Activated T-cell treated with anti-CD3 and anti-CD28 coated beads, Interleukin-2, amount 50 U/mL, for 24 hours (primary cell): Measurements from ENCODE around the gene ZNF248.
"Not testable (repeated sequence)": the region's sequence is repeated elsewhere in the genome, so short reads cannot be mapped to it uniquely, and the experiment has no call there.

Experiments
- DNase-seq: peaks from one replicate; pipeline ENCODE4 v3.0.0-alpha.2; 2020
- H3K27ac Mint-ChIP-seq: 2 replicates; pipeline ENCODE4 v1.8.0; 2020; ENCODE audit warnings: mild to moderate bottlenecking, mixed read lengths
- H3K27me3 Mint-ChIP-seq: 2 replicates; pipeline ENCODE4 v1.8.0; 2020; ENCODE audit warnings: mixed read lengths
- H3K36me3 Mint-ChIP-seq: 2 replicates; pipeline ENCODE4 v1.8.0; 2020; ENCODE audit warnings: low read depth, mixed read lengths
- H3K4me1 Mint-ChIP-seq: 2 replicates; pipeline ENCODE4 v1.8.0; 2020; ENCODE audit warnings: low read depth, mixed read lengths
- H3K4me3 Mint-ChIP-seq: 2 replicates; pipeline ENCODE4 v1.8.0; 2020; ENCODE audit warnings: mild to moderate bottlenecking, moderate library complexity, mixed read lengths
- H3K9me3 Mint-ChIP-seq: 2 replicates; pipeline ENCODE4 v1.8.0; 2020; ENCODE audit warnings: mixed read lengths

Gene ZNF248

DNA sequence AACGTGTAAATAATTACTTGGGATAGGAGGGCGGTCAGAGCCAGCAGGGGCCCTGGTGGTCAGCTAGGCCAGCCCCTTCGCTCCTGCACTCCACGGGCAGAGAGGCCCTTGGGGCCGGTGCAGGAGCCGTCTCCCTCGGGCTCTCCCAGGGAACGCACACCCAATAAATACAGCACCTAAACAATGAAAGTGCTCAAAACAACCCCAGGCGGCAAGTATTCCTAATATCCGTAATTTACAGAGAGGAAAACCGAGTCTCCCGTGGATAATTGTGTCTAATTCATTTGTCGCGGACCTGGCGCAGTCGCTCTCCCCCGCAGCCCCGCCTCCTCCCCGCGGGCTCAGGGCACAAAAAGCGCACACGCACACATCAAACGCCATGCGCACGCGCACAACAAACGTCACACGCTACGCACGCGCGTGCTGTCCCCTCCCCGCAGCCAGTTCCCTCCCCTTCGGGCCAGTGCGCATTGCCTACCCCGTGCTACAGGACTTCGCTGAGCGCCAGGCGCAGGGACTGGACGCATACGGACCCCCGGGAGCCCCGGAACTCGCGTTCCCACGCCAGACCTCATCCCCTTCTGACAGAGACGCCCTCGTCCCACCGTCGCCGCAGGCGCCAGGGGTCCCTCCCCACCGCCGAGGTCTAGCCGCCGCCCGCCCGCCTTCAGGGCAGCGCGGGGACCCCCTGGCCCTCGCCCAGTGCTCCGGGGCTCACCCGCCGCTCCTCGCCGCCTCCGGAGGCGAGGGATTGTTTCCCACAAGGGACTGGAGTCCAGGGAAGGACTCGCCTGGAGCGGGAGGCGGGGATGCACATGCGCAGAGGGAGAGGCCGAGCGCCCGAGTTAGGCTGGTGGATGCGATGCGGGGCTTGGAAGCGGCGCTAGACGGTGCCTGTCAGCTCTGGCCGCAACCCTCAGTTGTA is at the start of gene ZNF248:
Gene ZNF248, minus strand, starts transcription at position 324 of the 925 bp plus-strand sequence. CDS start 1,300 bp downstream, outside the sequence.
- H3K36me3 Mint-ChIP-seq: peaks cover 35% of the 10 kb centered on the region

GRCh38 chr10:37906382-37906781 is 49.0 kb upstream of the ZNF248 start:
- H3K27me3 Mint-ChIP-seq: no peaks in the 10 kb centered on the region
- H3K4me1 Mint-ChIP-seq: no peaks in the 10 kb centered on the region
- H3K4me3 Mint-ChIP-seq: no peak overlapping the region
- peaks cover 14% of the 10 kb centered on the region for H3K9me3 Mint-ChIP-seq
- H3K36me3 Mint-ChIP-seq: no peaks in the 10 kb centered on the region
- no peak for DNase-seq
- no peak overlapping the region for H3K27ac Mint-ChIP-seq

More for the DNA sequence above, at the start of gene ZNF248:
- no peaks in the 10 kb centered on the region for H3K27me3 Mint-ChIP-seq
- no peaks in the 10 kb centered on the region for H3K9me3 Mint-ChIP-seq
- peak within 1 kb of the TSS; percentile 89 for H3K4me3 Mint-ChIP-seq
- H3K27ac Mint-ChIP-seq: peak within 1 kb of the TSS; percentile 97
- H3K4me1 Mint-ChIP-seq: peaks cover 37% of the 10 kb centered on the region
- peak; percentile 95 for DNase-seq

DNA sequence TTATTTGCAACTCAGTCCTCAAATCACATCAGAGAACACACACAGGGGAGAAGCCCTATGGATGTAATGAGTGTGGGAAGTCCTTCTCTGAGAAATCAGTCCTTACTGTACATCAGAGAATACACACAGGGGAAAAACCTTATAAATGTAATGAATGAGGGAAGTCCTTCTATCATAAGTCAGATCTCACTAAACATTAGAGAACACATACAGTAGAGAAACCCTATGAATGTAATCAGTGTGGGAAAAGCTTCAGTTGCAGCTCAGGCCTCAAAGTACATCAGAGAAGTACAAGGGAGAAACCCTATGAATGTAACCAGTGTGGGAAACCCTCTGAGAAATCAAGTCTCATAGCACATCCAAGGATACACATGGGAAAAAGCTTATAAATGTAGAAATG is 39.0 kb upstream of the ZNF248 start:
- no peaks in the 10 kb centered on the region for H3K4me1 Mint-ChIP-seq
- peaks cover 12% of the 10 kb centered on the region for H3K36me3 Mint-ChIP-seq
- peaks cover 29% of the 10 kb centered on the region for H3K9me3 Mint-ChIP-seq
- no peak overlapping the region for H3K27ac Mint-ChIP-seq
- no peaks in the 10 kb centered on the region for H3K27me3 Mint-ChIP-seq
- no peak overlapping the region for H3K4me3 Mint-ChIP-seq
- no peak for DNase-seq

DNA sequence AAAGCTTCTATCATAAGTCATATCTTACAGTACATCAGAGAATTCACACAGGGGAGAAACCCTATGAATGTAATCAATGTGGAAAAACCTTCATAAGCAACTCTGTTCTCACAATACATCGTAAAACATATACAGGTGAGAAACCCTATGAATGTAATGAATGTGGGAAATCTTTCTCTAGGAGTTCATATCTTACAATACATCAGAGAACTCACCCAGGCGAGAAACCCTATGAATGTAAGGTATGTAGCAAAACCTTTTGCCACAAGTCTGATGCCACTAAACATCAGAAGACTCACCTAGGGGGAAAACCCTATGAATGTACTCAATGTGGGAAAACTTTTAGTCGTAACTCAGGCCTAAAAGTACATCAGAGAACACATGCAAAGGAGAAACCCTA is 38.3 kb upstream of the ZNF248 start:
- no peak overlapping the region for H3K27ac Mint-ChIP-seq
- H3K4me1 Mint-ChIP-seq: no peaks in the 10 kb centered on the region
- no peaks in the 10 kb centered on the region for H3K27me3 Mint-ChIP-seq
- H3K36me3 Mint-ChIP-seq: peaks cover 12% of the 10 kb centered on the region
- no peak overlapping the region for H3K4me3 Mint-ChIP-seq
- peaks cover 35% of the 10 kb centered on the region for H3K9me3 Mint-ChIP-seq
- no peak for DNase-seq

GRCh38 chr10:37885850-37886249 is 28.4 kb upstream of the ZNF248 start:
- no peak overlapping the region for H3K27ac Mint-ChIP-seq

GRCh38 chr10:37872955-37873354 is 15.5 kb upstream of the ZNF248 start:
- Mint-ChIP-seq H3K27ac (no peak overlapping the region), H3K4me1 (no peaks in the 10 kb centered on the region), H3K36me3 (no peaks in the 10 kb centered on the region), H3K4me3 (no peak overlapping the region), H3K27me3 (no peaks in the 10 kb centered on the region), H3K9me3 (no peaks in the 10 kb centered on the region)
- DNase-seq: no peak

More at GRCh38 chr10:37885850-37886249, 28.4 kb upstream of the ZNF248 start:
- peaks cover 15% of the 10 kb centered on the region for H3K9me3 Mint-ChIP-seq
- no peak for DNase-seq
- no peaks in the 10 kb centered on the region for H3K4me1 Mint-ChIP-seq
- H3K36me3 Mint-ChIP-seq: no peaks in the 10 kb centered on the region
- no peak overlapping the region for H3K4me3 Mint-ChIP-seq
- no peaks in the 10 kb centered on the region for H3K27me3 Mint-ChIP-seq

- Mint-ChIP-seq H3K27ac (no peak overlapping the region), H3K27me3 (no peaks in the 10 kb centered on the region), H3K4me3 (no peak overlapping the region), H3K36me3 (no peaks in the 10 kb centered on the region), H3K4me1 (no peaks in the 10 kb centered on the region), H3K9me3 (no peaks in the 10 kb centered on the region)
- DNase-seq: no peak
Observed at GRCh38 chr10:37872283-37872682, 14.9 kb upstream of the ZNF248 start.

GRCh38 chr10:37871568-37872251 is 14.3 kb upstream of the ZNF248 start:
- no peak overlapping the region for H3K4me3 Mint-ChIP-seq
- no peaks in the 10 kb centered on the region for H3K4me1 Mint-ChIP-seq
- H3K27me3 Mint-ChIP-seq: no peaks in the 10 kb centered on the region
- no peaks in the 10 kb centered on the region for H3K9me3 Mint-ChIP-seq
- no peak for DNase-seq
- no peaks in the 10 kb centered on the region for H3K36me3 Mint-ChIP-seq
- H3K27ac Mint-ChIP-seq: no peak overlapping the region

GRCh38 chr10:37871143-37871542 is 13.7 kb upstream of the ZNF248 start:
- Mint-ChIP-seq H3K4me1 (no peaks in the 10 kb centered on the region), H3K36me3 (no peaks in the 10 kb centered on the region), H3K27me3 (no peaks in the 10 kb centered on the region), H3K27ac (no peak overlapping the region), H3K9me3 (no peaks in the 10 kb centered on the region), H3K4me3 (no peak overlapping the region)
- no peak for DNase-seq

DNA sequence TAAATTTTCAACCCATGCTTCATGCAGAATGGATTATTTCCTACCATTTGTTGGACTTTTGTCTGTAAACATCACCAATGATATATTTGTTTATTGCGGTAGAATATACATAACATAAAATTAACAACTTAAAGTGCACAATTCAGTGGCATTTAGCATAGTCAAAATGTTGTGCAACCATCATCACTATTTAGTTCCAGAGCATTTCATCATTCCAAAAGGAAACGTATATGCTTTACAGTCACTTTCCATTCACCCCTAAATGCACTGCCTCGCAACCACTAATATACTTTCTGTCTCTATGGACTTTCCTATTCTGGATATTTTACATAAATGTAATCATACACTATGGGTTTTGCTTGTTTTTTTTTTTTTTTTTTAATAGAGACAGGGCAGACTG is 11.4 kb upstream of the ZNF248 start:
- H3K4me1 Mint-ChIP-seq: no peaks in the 10 kb centered on the region
- H3K4me3 Mint-ChIP-seq: no peak overlapping the region
- no peaks in the 10 kb centered on the region for H3K36me3 Mint-ChIP-seq
- DNase-seq: no peak
- H3K27me3 Mint-ChIP-seq: no peaks in the 10 kb centered on the region
- H3K27ac Mint-ChIP-seq: no peak overlapping the region
- no peaks in the 10 kb centered on the region for H3K9me3 Mint-ChIP-seq

- no peaks in the 10 kb centered on the region for H3K27me3 Mint-ChIP-seq
- no peaks in the 10 kb centered on the region for H3K4me1 Mint-ChIP-seq
- H3K4me3 Mint-ChIP-seq: no peak overlapping the region
- H3K9me3 Mint-ChIP-seq: no peaks in the 10 kb centered on the region
- no peaks in the 10 kb centered on the region for H3K36me3 Mint-ChIP-seq
- no peak overlapping the region for H3K27ac Mint-ChIP-seq
- DNase-seq: no peak
Observed at GRCh38 chr10:37865957-37866803, 8.8 kb upstream of the ZNF248 start.

DNA sequence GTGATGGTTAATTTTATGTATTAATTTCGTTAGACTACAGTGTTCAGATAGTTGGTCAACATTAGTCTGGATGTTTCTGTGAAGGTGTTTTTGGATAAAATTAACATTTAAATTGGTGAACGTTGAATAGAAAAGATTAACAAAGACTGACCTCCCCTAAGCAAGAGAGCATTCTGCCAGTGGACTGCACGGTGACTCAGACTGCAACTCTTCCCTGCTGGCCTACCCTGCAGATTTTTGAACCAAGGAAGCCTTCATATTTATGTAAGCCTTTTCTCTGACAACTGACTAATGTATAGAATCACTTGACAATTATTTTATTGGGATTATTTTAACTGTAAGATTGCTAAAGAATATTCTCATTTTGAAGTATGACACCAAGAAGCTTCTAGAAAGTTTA is 7.9 kb upstream of the ZNF248 start:
- Mint-ChIP-seq H3K27me3 (no peaks in the 10 kb centered on the region), H3K27ac (no peak overlapping the region), H3K4me3 (no peak overlapping the region), H3K36me3 (no peaks in the 10 kb centered on the region), H3K9me3 (no peaks in the 10 kb centered on the region), H3K4me1 (no peaks in the 10 kb centered on the region)
- no peak for DNase-seq

- no peak for DNase-seq
- Mint-ChIP-seq H3K27ac (no peak overlapping the region), H3K9me3 (no peaks in the 10 kb centered on the region), H3K4me1 (peaks cover 15% of the 10 kb centered on the region), H3K27me3 (no peaks in the 10 kb centered on the region), H3K36me3 (peaks cover 15% of the 10 kb centered on the region), H3K4me3 (no peak overlapping the region)
Observed at GRCh38 chr10:37860494-37861190, 3.2 kb upstream of the ZNF248 start.

DNA sequence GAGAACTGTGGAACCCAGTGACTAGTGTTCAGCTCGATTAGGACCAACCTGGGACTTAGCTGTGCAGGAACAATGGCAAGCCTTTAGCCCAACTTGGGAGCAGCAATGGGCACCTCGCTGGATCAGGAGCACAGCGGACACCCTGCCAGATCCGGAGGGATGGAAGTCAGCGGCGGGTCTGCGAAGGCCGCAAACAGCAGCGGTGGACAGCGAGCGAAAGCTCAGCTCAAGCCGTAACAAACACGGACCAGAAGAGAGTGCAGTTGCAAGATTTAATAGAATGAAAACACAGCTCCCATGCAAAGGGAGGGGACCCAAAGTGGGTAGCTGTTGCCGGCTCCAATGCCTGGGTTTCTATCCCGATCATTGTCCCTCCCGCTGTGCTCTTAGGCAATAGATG is 1.9 kb upstream of the ZNF248 start:
- H3K27me3 Mint-ChIP-seq, H3K9me3 Mint-ChIP-seq, H3K4me3 Mint-ChIP-seq: not testable (repeated sequence)

More for the DNA sequence above, 1.9 kb upstream of the ZNF248 start:
- Mint-ChIP-seq H3K4me1 (peaks cover 27% of the 10 kb centered on the region), H3K36me3 (peaks cover 18% of the 10 kb centered on the region)
- not testable (repeated sequence) for H3K27ac Mint-ChIP-seq, DNase-seq
